Myocyte (in vitro differentiated cells): ENCODE results near the gene MBOAT7. TPM values are rescaled to one million over a fixed set of nuclear protein-coding genes. Genes with fewer than 3 reads are reported as not detected.

ENCODE experiments used
- total RNA-seq: library from RNA; depleted of rRNA; stranded (reverse); fragments of >200 nt; gene quantifications from 2 replicates; pipeline ENCODE4 v1.2.3, GENCODE V29; 2014

Gene MBOAT7
- total RNA-seq, 1 donor from 2014 or later: 48.5 TPM

Other genes with a start within 250 kb of the MBOAT7 start
- 0.03 TPM in 1 of 2 replicates, not detected in the other for gene CACNG8, start 226.6 kb downstream of the MBOAT7 start, total RNA-seq
- 22.8 and 30.8 TPM in 2 replicates for gene CACNG6, start 197.9 kb downstream of the MBOAT7 start, total RNA-seq
- gene VSTM1, start 125.7 kb downstream of the MBOAT7 start, total RNA-seq: not detected in 2 replicates
- not detected in 2 replicates for gene TARM1, start 108.2 kb downstream of the MBOAT7 start, total RNA-seq
- gene OSCAR, start 88.8 kb downstream of the MBOAT7 start, total RNA-seq: 0.10 TPM in 1 of 2 replicates, not detected in the other
- gene NDUFA3, start 86.7 kb downstream of the MBOAT7 start, total RNA-seq: 51.3 and 53.7 TPM in 2 replicates
- gene TFPT, start 73.9 kb downstream of the MBOAT7 start, total RNA-seq: 13.0 and 17.8 TPM in 2 replicates
- gene PRPF31, start 73.8 kb downstream of the MBOAT7 start, total RNA-seq: 48.0 and 59.0 TPM in 2 replicates
- gene CNOT3, start 51.8 kb downstream of the MBOAT7 start, total RNA-seq: 17.0 and 17.2 TPM in 2 replicates
- gene LENG1, start 29.9 kb downstream of the MBOAT7 start, total RNA-seq: 8.7 and 9.3 TPM in 2 replicates
- 0.86 and 4.2 TPM in 2 replicates for gene TMC4, start 16.4 kb downstream of the MBOAT7 start, total RNA-seq
- 95.1 and 104 TPM in 2 replicates for gene TSEN34, start 1.7 kb upstream of the MBOAT7 start, total RNA-seq
- gene RPS9, start 11.3 kb upstream of the MBOAT7 start, total RNA-seq: 937 and 1,223 TPM in 2 replicates
- not detected in 2 replicates for gene LILRB3, start 33.4 kb upstream of the MBOAT7 start, total RNA-seq
- gene LILRA6, start 53.2 kb upstream of the MBOAT7 start, total RNA-seq: not detected in 2 replicates
- gene LILRB5, start 67.7 kb upstream of the MBOAT7 start, total RNA-seq: not detected in 2 replicates
- gene LILRB2, start 91.5 kb upstream of the MBOAT7 start, total RNA-seq: not detected in 2 replicates
- gene LILRA5, start 123.6 kb upstream of the MBOAT7 start, total RNA-seq: not detected in 2 replicates
- gene LILRA4, start 149.6 kb upstream of the MBOAT7 start, total RNA-seq: not detected in 2 replicates
- not detected in 2 replicates for gene LAIR1, start 175.4 kb upstream of the MBOAT7 start, total RNA-seq
- not detected in 2 replicates for gene TTYH1, start 225.9 kb upstream of the MBOAT7 start, total RNA-seq